Uterus (tissue), 2 donors: ENCODE results near the gene STK38.

ENCODE experiments used
- CTCF ChIP-seq, 4 experiments: fragments of 200-600 bp in 2 of 4; fragments of 450-650 bp in 2 of 4; sonication (generic) in 2 of 4; IDR thresholded peaks; one replicate each; pipeline ENCODE4 v1.5.1; 2016 to 2019; ENCODE audit warnings: antibody characterized with exemption in 4 of 4, mild to moderate bottlenecking in 2 of 4, moderate library complexity in 1 of 4
- POLR2A ChIP-seq, 2 donors: fragments of 450-650 bp; IDR thresholded peaks; one replicate each; pipeline ENCODE4 v1.6.1; 2016; ENCODE audit warnings: antibody characterized with exemption in 2 of 2, mild to moderate bottlenecking in 1 of 2, moderate library complexity in 1 of 2

- TF ChIP-seq CTCF (IDR thresholded peaks at IDR 0.05) (no peak), POLR2A (IDR thresholded peaks at IDR 0.05) (no peak)
These were observed 46.3 kb upstream of the STK38 start for GRCh38 chr6:36593569-36594028.
